ENCODE data around the gene APLP2.

The APLP2 gene

DNA sequence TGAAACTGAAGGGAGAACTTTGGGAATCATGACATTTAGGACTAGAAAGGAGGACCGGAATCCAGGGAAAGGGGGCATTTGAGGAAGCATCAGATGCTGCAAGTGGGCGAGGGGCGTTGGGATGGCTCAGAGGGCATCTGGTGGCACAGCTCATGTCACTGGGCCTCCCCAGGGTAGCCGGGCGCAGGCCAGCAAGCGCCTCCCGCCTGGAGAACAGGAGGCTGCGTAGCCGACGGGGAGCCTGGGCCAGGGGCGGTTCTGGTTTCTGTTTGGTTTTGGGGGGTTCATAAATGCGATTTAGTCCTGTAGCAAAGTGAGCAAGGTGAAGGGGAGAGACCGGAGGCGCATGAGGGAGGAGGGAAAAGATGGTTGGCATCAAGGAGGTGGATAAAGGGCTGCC lies 89.4 kb downstream of the APLP2 start:
- no peak for DNase-seq
- Histone ChIP-seq H3K27ac (ENCODE audit: low read length) (no peak overlapping the region), H3K9me3 (ENCODE audit: insufficient read depth, low read length, severe bottlenecking) (no peaks in the 10 kb centered on the region), H2AFZ (ENCODE audit: low read depth, low read length) (no peak overlapping the region), H4K20me1 (ENCODE audit: insufficient read depth, low read length) (0 out of 2 replicates have a peak, but pooled peaks cover 4% of the 10 kb centered on the region), H3K9ac (ENCODE audit: low read depth, low read length) (no peak overlapping the region), H3K27me3 (ENCODE audit: insufficient read depth, low read length, poor library complexity) (no peaks in the 10 kb centered on the region), H3K4me2 (ENCODE audit: insufficient read depth, low read length) (no peak overlapping the region), H3K79me2 (ENCODE audit: insufficient read depth, low read length) (no peaks in the 10 kb centered on the region), H3K4me1 (ENCODE audit: insufficient read depth, low read length) (no peaks in the 10 kb centered on the region), H3K4me3 (ENCODE audit: low read depth in 1 of 2, low read length in 2 of 2) (no peak overlapping the region), H3K36me3 (ENCODE audit: insufficient read depth, low read length) (no peaks in the 10 kb centered on the region)
- TF ChIP-seq, protein P1, sequence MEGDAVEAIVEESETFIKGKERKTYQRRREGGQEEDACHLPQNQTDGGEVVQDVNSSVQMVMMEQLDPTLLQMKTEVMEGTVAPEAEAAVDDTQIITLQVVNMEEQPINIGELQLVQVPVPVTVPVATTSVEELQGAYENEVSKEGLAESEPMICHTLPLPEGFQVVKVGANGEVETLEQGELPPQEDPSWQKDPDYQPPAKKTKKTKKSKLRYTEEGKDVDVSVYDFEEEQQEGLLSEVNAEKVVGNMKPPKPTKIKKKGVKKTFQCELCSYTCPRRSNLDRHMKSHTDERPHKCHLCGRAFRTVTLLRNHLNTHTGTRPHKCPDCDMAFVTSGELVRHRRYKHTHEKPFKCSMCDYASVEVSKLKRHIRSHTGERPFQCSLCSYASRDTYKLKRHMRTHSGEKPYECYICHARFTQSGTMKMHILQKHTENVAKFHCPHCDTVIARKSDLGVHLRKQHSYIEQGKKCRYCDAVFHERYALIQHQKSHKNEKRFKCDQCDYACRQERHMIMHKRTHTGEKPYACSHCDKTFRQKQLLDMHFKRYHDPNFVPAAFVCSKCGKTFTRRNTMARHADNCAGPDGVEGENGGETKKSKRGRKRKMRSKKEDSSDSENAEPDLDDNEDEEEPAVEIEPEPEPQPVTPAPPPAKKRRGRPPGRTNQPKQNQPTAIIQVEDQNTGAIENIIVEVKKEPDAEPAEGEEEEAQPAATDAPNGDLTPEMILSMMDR (IDR thresholded peaks at IDR 0.05; ENCODE audit: borderline replicate concordance, extremely low read depth, low read length, poor library complexity, severe bottlenecking) = no peak
- no peak for TF ChIP-seq EZH2 (IDR thresholded peaks at IDR 0.05; ENCODE audit: borderline replicate concordance, low read depth, low read length, severe bottlenecking)
- ATAC-seq (ENCODE audit: insufficient read depth, low read depth) = no peak

DNA sequence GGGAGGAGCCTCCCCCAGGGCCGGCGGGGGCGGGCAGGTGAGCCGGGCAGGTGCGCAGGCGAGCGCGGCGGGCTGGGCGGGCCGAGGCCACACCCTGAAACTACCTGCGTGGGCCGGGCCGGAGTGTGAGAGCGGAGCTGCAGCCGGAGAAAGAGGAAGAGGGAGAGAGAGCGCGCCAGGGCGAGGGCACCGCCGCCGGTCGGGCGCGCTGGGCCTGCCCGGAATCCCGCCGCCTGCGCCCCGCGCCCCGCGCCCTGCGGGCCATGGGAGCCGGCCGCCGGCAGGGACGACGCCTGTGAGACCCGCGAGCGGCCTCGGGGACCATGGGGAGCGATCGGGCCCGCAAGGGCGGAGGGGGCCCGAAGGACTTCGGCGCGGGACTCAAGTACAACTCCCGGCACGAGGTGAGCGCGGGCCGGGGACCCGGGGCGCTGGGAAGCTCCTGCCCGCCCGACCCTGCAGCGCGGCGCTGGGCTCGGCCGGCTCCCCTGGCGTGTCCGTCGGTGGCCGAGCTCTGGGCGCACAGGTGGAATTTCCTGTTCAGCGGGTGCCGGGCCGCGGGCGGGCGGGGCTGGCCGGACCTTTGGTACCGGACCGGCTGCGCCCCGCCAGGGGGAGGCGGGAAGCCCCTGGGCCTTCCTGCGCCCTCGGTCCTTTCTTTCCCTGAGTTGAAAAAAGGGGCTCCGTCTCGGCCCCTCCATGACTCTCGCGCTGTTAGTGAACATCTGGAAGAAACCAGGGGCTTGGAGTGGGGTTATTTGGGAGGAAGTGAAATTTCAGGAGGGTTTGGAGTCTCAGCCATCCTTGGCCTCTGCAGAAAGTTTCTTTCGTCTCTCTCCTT lies 90.2 kb downstream of the APLP2 start, which contains the start of gene ST14:
TSS of gene ST14 (plus strand) at position 126 of the 841 bp plus-strand sequence. CDS start at position 324, 198 bp downstream.
- Histone ChIP-seq H3K79me2 (ENCODE audit: insufficient read depth, low read length) (no peaks in the 10 kb centered on the region), H3K36me3 (ENCODE audit: insufficient read depth, low read length) (no peaks in the 10 kb centered on the region), H3K4me1 (ENCODE audit: insufficient read depth, low read length) (no peaks in the 10 kb centered on the region), H2AFZ (ENCODE audit: low read depth, low read length) (no peak within 1 kb of the TSS), H3K9ac (ENCODE audit: low read depth, low read length) (no peak within 1 kb of the TSS), H4K20me1 (ENCODE audit: insufficient read depth, low read length) (0 out of 2 replicates have a peak, but pooled peaks cover 4% of the 10 kb centered on the region), H3K27ac (ENCODE audit: low read length) (no peak within 1 kb of the TSS), H3K4me2 (ENCODE audit: insufficient read depth, low read length) (no peak within 1 kb of the TSS), H3K4me3 (ENCODE audit: low read depth in 1 of 2, low read length in 2 of 2) (no peak within 1 kb of the TSS), H3K9me3 (ENCODE audit: insufficient read depth, low read length, severe bottlenecking) (no peaks in the 10 kb centered on the region), H3K27me3 (ENCODE audit: insufficient read depth, low read length, poor library complexity) (no peaks in the 10 kb centered on the region)
- TF ChIP-seq, protein P1 (IDR thresholded peaks at IDR 0.05; ENCODE audit: borderline replicate concordance, extremely low read depth, low read length, poor library complexity, severe bottlenecking) = no peak
- TF ChIP-seq EZH2 (IDR thresholded peaks at IDR 0.05; ENCODE audit: borderline replicate concordance, low read depth, low read length, severe bottlenecking) = no peak
- DNase-seq (no peak), ATAC-seq (ENCODE audit: insufficient read depth, low read depth) (no peak)

DNA sequence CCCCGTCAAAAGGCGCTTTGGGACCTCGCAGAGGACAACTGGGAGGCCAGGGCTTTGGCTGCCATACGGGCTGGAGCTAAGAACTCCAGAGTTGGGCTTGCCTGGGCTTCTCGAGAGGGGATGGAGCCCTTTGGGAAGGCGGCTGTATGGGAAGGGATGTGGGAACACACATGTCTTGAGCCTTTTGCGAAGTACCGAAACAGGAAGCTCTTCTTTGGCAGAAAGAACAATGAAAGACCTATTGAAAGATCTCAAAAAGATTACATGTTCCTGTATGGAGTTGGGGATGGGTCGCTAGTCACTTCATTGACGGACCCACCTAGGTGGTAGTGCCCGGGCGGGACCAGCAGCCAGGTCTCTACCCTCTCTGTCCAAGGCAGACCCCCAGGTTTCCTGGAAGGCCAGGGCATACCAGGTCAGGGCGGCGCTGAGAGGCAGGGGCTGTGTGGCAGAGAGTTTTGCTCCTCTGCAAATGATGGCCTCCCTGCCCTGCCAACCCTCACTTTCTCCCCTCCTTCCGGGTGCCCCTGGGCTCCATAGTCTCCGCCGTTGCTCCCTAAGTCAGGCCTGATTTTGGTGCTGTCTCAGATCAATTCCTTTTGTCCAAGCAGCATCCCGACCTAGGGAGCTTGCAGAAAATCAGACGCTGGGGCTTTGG lies 90.9 kb downstream of the APLP2 start:
- Histone ChIP-seq H3K27me3 (ENCODE audit: insufficient read depth, low read length, poor library complexity) (no peaks in the 10 kb centered on the region), H3K4me3 (ENCODE audit: low read depth in 1 of 2, low read length in 2 of 2) (no peak overlapping the region), H3K9me3 (ENCODE audit: insufficient read depth, low read length, severe bottlenecking) (no peaks in the 10 kb centered on the region), H3K27ac (ENCODE audit: low read length) (no peak overlapping the region), H3K4me1 (ENCODE audit: insufficient read depth, low read length) (no peaks in the 10 kb centered on the region), H4K20me1 (ENCODE audit: insufficient read depth, low read length) (0 out of 2 replicates have a peak, but pooled peaks cover 4% of the 10 kb centered on the region), H3K79me2 (ENCODE audit: insufficient read depth, low read length) (no peaks in the 10 kb centered on the region), H3K9ac (ENCODE audit: low read depth, low read length) (no peak overlapping the region), H3K36me3 (ENCODE audit: insufficient read depth, low read length) (no peaks in the 10 kb centered on the region), H3K4me2 (ENCODE audit: insufficient read depth, low read length) (no peak overlapping the region), H2AFZ (ENCODE audit: low read depth, low read length) (no peak overlapping the region)
- DNase-seq (no peak), ATAC-seq (ENCODE audit: insufficient read depth, low read depth) (no peak)
- TF ChIP-seq EZH2 (IDR thresholded peaks at IDR 0.05; ENCODE audit: borderline replicate concordance, low read depth, low read length, severe bottlenecking) = no peak
- TF ChIP-seq, protein P1 (IDR thresholded peaks at IDR 0.05; ENCODE audit: borderline replicate concordance, extremely low read depth, low read length, poor library complexity, severe bottlenecking) = no peak

Measured in DND-41 (cell line).